HL-60/S4 treated with retinoic acid at 250 ng/mL for 4 days and 3 days (cell line): Measurements from ENCODE around the gene GDPD3.

ENCODE experiments used
- in situ Hi-C: fragments of 300-500 bp; cut with MboI; formaldehyde crosslinking; loops from 2 replicates; pipeline ENCODE4 v1.7.0; 2022; ENCODE audit warnings: low sequenced_read_pairs

GDPD3 gene, protein sequence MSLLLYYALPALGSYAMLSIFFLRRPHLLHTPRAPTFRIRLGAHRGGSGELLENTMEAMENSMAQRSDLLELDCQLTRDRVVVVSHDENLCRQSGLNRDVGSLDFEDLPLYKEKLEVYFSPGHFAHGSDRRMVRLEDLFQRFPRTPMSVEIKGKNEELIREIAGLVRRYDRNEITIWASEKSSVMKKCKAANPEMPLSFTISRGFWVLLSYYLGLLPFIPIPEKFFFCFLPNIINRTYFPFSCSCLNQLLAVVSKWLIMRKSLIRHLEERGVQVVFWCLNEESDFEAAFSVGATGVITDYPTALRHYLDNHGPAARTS

DNA sequence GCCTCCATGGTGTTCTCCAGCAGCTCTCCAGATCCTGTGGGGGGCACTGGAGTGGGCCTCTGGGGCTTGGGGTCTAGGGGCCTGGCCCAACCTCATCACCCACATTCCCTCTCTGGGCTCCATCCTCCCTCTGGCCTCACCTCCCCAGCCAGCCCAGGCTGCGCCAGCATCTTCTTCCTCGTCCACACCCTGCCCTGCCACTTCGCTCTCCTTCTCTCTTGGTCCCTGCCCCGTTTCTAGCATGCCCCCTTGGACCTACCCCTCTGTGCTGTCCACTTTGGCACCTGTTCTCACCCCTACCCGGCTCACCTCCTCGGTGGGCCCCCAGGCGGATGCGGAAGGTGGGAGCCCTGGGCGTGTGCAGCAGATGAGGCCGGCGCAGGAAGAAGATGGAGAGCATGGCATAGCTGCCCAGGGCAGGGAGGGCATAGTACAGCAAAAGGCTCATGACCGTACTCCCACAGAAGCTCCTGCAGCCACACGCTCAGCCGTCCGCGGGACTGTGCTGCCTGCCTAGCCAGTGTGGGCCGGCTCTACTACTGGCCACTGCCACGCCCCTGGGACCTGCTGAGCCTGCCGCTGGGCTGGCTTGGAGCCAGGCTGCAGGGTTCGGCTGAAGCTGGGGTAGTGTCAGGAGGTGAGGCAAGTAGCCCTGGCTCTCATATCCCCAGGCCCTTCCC lies at the start of gene GDPD3:
Gene GDPD3, minus strand, starts transcription at position 507 of the 680 bp plus-strand sequence. Its CDS starts 59 bp downstream, at position 448.
- in situ Hi-C loops, result loop anchor here (25.0 kb wide), 1 partner anchor 299 kb away; the partner anchor contains the start of gene ZNF771

DNA sequence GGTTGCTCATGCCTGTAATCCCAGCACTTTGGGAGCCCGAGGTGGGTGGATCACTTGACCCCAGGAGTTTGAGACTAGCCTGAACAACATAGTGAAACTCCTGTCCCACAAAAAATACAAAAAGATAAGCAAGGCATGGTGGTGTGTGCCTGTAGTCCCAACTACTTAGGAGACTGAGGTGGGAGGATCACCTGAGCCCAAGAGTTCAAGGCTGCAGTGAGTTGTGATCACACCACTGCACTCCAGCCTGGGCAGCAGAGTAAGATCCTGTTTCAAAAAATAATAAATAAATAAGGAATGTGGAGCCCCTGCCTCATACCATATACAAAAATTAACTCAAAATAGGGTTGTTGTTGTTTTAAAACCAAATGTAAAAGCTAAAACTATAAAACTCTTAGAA lies 43.9 kb upstream of the GDPD3 start:
- in situ Hi-C loops, result no loop called here

DNA sequence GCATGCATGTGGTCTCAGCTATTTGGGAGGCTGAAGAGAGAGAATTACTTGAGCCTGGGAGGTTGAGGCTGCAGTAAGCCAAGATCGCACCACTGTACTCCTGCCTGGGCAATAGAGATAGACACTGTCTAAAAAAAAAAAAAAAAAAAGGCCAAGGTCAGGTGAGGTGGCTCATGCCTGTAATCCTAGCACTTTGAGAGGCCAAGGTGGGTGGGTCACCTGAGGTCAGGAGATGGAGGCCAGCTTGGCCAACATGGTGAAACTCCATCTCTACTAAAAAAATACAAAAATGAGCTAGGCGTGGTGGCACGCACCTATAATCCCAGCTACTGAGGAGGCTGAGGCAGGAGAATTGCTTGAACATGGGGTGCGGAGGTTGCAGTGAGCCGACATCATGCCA lies 41.9 kb upstream of the GDPD3 start:
- in situ Hi-C loops, result no loop called here

DNA sequence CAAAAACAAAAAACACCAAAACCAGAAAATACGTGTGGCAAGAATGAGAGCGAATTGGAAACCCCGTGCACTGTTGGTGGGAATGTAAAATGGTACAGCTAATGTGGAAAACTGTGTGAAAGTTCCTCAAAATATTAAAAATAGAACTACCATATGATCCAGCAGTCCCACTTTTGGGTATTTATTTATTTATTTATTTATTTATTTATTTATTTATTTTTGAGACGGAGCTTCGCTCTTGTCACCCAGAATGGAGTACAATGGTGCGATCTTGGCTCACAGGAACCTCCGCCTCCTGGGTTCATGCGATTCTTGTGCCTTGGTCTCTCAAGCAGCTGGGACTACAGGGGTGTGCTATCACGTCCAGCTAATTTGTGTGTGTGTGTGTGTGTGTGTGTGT lies 39.2 kb upstream of the GDPD3 start:
- in situ Hi-C loops, result no loop called here

DNA sequence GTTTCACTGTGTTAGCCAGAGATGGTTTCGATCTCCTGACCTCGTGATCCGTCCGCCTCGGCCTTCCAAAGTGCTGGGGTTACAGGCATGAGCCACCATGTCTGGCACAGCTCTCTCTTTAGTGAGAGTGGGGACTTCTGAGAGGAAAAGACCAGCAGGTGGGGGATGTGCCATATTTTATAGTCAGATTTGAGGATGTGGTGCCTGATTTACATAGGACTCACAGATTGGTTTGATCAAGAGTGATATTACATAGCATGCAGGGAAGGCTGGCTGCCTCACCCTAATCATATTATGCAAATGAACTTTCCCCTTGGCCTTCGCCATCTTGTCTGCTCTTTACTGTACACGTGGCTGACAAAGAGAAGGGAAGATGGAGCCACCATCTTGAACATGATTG lies 37.8 kb upstream of the GDPD3 start:
- in situ Hi-C loops, result no loop called here

DNA sequence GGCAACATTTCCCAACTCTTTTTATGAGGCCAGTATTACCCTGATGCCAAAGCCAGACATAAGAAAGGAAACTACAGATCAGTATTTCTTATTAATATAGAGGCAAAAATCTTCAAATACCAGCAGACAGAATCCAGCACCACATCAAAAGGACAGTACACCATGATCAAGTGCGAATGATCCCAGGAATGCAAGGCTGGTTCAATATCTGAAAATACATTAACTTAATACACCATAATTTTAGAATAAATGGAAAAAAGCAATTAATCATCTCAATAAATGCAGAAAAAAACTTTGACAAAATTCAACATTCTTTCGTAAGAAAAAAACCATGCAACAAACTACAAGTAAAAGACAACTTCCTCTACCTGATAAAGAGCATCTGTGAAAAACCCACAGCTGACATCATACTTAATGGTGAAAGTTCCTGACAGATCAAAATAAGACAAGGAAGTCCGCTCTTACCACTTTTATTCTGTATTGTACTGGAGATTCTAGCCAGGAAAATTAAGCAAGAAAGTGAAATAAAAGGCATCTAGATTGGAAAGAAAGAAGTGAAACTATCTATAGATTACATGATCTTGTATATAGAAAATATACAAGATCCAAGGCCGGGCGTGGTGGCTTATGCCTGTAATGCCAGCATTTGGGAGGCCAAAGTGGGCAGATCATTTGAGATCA lies 36.1 kb upstream of the GDPD3 start:
- in situ Hi-C loops, result no loop called here

DNA sequence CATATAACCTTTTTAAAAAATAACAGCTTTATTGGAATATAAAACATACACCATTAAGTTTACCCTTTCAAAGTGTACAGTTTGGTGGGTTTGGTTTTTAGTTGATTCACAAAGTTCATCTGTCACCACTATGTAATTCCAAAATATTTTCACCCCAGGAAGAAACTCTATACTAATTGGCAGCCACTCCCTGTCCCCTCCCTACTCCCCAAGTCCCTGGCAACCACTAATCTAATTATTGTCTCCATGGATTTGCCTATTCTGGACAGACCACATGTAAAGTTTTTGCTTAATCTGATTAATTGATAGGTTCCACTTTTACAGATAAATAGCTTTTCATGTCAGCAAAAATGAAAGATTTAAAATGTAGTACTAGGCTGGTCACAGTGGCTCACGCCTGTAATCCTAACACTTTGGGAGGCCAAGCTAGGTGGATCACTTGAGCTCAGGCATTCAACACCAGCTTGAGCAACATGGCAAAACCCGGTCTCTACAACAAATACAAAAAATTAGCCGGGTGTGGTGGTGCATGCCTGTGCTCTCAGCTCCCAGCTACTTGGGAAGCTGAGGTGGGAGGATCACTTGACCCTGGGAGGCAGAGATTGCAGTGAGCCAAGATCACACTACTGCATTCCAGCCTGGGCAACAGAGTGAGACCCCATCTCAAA lies 34.6 kb upstream of the GDPD3 start:
- in situ Hi-C loops, result no loop called here

DNA sequence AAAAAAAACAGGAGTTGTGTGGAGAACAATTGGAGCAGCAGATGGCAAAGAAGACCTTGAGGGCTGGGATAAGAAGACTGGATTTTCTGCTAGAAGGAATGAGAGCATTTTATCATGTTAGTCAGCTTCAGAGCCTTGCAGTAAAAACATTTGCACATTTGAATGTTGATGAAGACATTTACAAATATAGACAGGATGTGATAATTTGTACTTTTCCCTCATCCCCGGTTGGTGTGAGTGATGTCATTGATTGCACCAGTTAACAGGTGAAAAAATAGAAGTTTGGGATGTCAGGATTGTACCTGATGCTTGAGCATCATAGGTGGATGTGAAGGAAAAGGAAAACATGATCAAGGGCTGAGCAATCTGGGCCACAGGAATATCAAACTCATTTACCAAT lies 32.3 kb upstream of the GDPD3 start:
- in situ Hi-C loops, result no loop called here

DNA sequence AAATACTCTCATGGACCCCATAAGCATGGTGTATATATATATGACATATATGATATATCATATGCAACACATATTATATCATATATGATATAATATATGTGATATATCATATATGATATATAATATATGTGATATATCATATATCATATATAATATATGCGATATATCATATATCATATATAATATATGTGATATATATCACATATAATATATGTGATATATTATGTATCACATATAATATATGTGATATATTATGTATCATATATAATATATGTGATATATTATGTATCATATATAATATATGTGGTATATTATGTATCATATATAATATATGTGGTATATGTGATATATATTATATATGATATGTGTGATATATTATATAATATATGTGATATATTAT lies 31.6 kb upstream of the GDPD3 start:
- in situ Hi-C loops, result no loop called here

DNA sequence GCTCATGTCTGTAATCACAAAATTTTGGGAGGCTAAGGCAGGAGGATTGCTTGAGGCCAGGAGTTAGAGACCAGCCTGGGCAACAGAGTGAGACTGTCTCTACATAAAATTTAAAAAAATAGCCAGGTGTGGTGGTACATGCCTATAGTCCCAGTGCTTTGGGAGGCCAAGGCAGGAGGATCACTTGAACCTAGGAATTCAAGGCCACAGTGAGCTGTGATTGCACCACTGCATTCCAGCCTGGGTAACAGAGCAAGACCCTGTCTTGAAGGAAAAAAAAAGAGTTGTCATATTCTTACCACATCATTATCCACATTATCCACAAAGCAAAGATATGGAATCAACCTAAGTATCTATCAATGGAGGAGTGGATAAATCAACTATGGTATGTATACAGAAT lies 30.7 kb upstream of the GDPD3 start:
- in situ Hi-C loops, result no loop called here

DNA sequence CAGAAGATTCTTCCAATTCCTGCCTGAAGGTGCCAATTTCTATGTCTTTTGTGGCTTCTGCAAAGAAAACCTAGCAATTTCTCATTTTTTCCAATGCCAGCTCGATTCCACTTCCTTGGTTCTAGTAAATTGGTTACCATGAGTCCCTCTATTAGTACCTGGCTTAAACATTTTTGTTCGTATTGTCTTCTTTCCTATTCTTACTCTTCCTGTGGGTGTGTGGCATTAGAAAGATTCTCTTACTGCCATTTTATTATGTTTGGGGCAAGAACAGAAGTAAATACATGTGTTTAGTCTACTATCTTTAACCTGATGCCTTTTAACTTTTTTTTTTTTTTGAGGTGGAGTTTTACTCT lies 30.0 kb upstream of the GDPD3 start:
- in situ Hi-C loops, result no loop called here

DNA sequence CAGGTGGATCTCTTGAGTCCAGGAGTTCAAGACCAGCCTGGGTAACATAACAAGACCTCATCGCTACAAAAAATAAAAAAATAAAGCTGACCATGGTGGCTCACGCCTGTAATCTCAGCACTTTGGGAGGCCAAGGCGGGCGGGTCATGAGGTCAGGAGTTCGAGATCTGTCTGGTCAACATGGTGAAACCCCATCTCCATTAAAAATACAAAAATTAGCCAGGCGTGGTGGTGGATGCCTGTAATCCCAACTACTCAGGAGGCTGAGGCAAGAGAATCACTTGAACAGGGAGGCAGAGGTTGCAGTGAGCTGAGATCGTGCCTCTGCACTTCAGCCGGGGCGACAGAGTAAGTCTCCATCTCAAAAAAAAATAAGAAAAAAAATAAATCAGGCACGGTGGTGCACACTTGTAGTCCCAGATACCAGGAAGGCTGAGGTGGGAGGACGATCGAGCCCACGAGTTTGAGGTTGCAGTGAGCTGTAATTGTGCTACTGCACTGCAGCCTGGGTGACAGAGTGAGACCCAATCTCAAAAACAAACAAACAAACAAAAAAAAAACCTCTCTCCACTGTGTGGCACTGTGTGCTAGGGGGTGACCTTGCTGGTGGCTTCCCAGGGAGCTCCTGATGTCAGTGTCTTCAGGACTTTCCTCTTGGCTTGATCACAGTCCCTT lies 29.5 kb upstream of the GDPD3 start:
- in situ Hi-C loops, result no loop called here

DNA sequence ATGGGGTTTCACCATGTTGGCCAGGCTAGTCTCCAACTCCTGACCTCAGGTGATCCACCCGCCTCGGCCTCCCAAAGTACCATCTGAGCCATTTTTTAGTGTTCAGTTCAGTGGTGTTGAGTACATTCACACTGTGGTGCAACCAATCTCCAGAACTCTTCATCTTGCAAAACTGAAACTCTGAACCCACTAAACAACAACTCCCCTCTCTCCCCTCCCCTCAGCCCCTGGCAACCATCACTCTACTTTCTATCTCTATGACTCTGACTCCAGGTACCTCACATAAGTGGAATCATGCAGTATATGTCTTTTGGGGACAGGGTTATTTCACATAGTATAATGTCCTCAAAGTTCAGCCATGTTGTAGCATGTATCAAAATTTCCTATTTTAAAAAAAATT lies 28.4 kb upstream of the GDPD3 start:
- in situ Hi-C loops, result no loop called here

DNA sequence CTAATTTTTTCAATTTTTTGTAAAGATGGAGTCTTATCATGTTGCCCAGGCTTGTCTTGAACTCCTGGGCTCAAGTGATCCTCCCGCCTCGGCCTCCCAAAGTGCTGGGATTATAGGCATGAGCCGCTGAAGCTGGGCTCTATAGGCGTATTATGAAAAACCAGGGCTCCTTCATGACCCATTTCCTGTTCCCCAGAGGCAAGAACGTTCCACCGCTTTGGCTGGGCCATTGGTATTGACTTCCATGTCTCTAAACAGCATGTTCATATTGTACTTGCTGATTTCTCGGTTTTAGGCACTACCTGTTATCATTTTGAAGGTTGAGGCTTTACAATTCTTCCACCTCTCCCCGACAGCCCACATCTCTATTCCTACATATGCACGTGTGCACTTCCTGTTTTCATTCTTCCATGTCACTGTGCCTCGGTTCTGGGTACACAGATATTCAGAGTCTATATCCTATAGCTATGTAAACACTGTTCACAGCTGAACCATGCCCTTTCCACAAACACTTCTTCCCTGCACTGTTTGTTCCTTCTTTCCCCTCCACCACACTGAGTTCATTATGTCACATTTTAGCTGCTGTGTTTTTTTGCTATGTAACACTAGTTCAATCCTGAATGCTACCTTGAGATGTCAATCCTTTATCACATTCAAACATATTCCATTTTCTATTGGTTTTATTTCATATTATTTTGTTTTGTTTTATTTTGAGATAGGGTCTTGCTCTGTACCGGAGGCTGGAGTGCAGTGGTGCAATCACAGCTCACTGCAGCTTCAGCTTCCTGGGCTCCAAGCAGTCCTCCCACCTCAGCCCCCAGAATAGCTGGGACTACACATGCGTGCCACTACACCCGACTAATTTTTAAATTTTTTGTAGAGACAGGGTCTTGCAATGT lies 26.5 kb upstream of the GDPD3 start:
- in situ Hi-C loops, result no loop called here

DNA sequence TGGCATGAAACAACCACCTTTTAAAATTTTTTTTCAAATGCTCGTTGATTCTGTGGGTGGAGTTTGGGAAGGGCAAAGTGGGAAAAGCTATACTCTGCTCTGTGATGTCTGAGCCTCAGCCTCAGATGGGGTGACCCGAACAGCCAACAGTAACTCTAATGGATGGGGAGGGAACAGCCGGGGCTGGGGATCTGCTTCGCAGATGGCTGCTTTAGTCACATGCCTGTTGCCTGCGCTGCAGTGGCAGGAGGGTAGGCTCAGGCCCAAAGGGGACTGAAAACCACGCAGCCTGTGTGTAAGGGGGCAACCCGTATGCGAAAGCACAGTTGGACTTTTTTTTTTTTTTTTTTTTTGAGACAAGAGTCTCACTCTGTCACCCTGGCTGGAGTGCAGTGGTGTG lies 24.6 kb upstream of the GDPD3 start:
- in situ Hi-C loops, result no loop called here

DNA sequence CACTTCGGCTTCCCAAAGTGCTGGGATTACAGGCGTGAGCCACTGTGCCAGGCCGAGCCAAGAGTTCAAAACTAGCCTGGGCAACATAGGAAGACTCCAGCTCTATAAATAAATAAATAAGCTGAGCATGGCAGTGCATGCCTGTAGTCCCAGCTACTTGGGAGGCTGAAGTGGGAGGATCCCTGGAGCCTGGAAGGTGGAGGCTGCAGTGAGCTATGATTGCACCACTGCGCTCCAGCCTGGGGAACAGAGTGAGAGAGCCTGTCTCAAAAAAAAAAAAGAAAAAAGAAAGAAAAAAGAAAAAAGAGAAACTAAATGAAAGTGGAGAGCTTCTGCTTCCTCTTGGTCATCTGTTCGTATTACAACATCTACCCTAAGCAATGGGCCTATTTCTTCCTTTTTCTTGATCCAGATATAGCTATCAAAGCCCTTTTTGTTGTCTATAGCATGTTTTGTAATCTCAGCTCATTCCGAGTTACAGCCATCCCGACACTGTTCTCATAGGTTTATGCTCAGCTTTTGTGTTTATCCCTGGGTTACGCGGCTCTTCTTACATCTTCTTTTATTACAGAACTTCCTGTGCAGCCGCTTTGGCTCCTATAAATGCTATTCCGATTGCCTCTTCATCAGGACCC lies 23.8 kb upstream of the GDPD3 start:
- in situ Hi-C loops, result no loop called here

DNA sequence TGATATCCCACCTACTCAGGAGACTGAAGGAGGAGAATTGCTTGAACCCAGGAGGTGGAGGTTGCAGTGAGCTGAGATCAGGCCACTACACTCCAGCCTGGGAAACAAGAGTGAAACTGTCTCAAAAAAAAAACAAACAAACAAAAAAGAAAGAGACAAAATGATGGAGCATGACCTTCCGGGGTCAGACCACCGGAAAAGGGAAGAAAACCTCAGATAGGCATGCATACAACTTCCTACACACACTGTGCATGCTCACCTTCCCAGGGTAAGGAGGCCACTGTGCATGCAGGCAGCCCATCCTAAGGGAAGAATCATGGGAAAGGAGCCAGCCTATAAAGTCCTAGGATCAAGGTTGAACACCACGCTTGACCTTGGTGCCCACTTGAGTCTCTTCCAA lies 19.3 kb upstream of the GDPD3 start:
- in situ Hi-C loops, result no loop called here

DNA sequence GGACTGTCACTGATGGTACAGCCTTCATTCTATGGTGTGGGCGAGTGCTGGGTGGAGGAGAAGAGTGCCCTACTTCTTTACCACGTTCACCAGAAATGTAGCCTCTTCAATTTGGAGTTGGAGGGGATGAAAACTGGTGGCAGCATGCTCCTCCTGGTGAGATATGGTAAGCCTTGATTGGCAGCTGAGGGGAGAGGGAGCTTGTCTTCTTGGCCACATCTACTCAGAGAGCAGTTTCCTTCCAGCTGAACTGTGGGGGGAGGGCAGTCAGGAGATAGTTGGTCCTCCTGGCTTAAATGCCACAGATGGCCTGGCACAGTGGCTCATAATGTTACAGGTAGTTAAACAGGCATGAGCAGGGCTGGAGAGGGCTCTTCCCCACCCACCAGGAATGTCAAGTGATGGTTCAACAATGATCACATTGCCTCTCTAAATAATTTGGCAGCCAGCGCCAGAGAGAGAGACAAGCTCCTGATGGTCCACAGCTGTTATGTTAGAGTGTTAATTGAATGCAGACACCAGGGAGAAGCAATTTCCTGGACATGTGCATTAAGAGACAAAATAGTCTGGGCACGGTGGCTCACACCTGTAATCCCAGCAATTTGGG lies 18.6 kb upstream of the GDPD3 start:
- in situ Hi-C loops, result no loop called here

DNA sequence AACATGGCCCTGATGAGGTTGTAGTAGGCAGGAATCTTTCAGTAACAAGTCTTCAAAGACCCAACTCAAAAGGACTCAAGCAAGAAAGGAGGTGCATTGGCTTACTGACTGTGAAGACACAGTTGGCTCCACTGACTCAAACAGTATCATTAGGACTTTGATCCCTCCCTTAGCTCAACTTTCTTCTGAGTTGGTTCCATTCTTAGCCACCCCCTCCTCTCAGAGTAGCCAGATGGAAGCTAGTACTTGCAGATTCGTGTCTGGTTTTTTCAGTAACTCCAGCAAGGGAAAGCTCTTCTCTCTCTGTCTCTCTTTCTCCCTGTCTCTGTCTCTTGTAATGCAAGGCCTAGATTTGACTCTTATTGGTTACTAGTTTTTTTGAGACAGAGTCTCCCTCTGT lies 14.7 kb upstream of the GDPD3 start:
- in situ Hi-C loops, result no loop called here
